NCI-H146 treated with DMSO at 0.1 percent for 48 hours (cell line): Measurements from ENCODE around the gene OR2A2.

Source experiments
- DNase-seq: peaks from one replicate; lab custom pipeline; 2025; ENCODE audit not compliant: unreplicated experiment; lab: John Stamatoyannopoulos, UW

The OR2A2 gene

GRCh38 chr7:144137501-144137900 lies 28.1 kb downstream of the OR2A2 start:
- DNase-seq: no peak

GRCh38 chr7:144142187-144142586 lies 32.8 kb downstream of the OR2A2 start:
- DNase-seq: no peak

GRCh38 chr7:144144426-144144825 lies 35.0 kb downstream of the OR2A2 start:
- no peak for DNase-seq

GRCh38 chr7:144148224-144148827 lies 38.9 kb downstream of the OR2A2 start:
- DNase-seq: no peak

- no peak for DNase-seq
These were observed 49.5 kb downstream of the OR2A2 start for GRCh38 chr7:144158861-144159260.
